Neural cell (in vitro differentiated cells): ENCODE results near the gene SLC35A3. TPM values are rescaled to one million over a fixed set of nuclear protein-coding genes. Genes with fewer than 3 reads are reported as not detected.

Experiments
- H2AFZ ChIP-seq: fragments of 200-600, 300-800 bp; sonication (generic), shearing (Covaris generic); 2 replicates; pipeline ENCODE4 v1.6.0; 2014; ENCODE audit warnings: low read depth, mild to moderate bottlenecking, antibody characterized with exemption, low read length, moderate library complexity
- H3F3A ChIP-seq: fragments of 200-600 bp; shearing (Covaris generic); 2 replicates; pipeline ENCODE4 v1.6.1; 2016; ENCODE audit warnings: mild to moderate bottlenecking, moderate library complexity, mixed read lengths, antibody characterized with exemption, low read length; ENCODE audit not compliant: insufficient read depth, poor library complexity, severe bottlenecking
- H3K27ac ChIP-seq: fragments of 200-600, 300-800 bp; sonication (generic), shearing (Covaris generic); 2 replicates; pipeline ENCODE4 v1.5.1; 2014; ENCODE audit warnings: mild to moderate bottlenecking, low read length, moderate library complexity
- H3K27me3 ChIP-seq: fragments of 300-800, 200-600 bp; sonication (generic), shearing (Covaris generic); 2 replicates; pipeline ENCODE4 v1.6.0; 2014; ENCODE audit warnings: mild to moderate bottlenecking, low read depth, low read length, moderate library complexity; ENCODE audit not compliant: insufficient read depth
- H3K36me3 ChIP-seq: fragments of 300-800, 200-600 bp; sonication (generic), shearing (Covaris generic); 2 replicates; pipeline ENCODE4 v1.5.1; 2014; ENCODE audit warnings: mild to moderate bottlenecking, antibody characterized with exemption, low read length, moderate library complexity; ENCODE audit not compliant: insufficient read depth
- H3K4me2 ChIP-seq: fragments of 300-800, 200-600 bp; sonication (generic), shearing (Covaris generic); 2 replicates; pipeline ENCODE4 v1.6.0; 2014; ENCODE audit warnings: mild to moderate bottlenecking, low read length
- H3K4me3 ChIP-seq: fragments of 300-800, 200-600 bp; sonication (generic), shearing (Covaris generic); 2 replicates; pipeline ENCODE4 v1.5.1; 2014; ENCODE audit warnings: mild to moderate bottlenecking, low read length, moderate library complexity
- H3K79me2 ChIP-seq: fragments of 200-600 bp; shearing (Covaris generic); replicated peaks from 2 replicates; pipeline ENCODE4 v1.6.0; 2014; ENCODE audit warnings: mild to moderate bottlenecking, low read length, moderate library complexity; ENCODE audit not compliant: insufficient read depth
- H3K9ac ChIP-seq: fragments of 300-800, 200-600 bp; sonication (generic), shearing (Covaris generic); 2 replicates; pipeline ENCODE4 v1.6.1; 2016; ENCODE audit warnings: mild to moderate bottlenecking, low read length, mixed read lengths
- H3K9me2 ChIP-seq: fragments of 200-600 bp; shearing (Covaris generic); 2 replicates; pipeline ENCODE4 v1.6.1; 2016; ENCODE audit warnings: mild to moderate bottlenecking, low read length, mixed read lengths; ENCODE audit not compliant: insufficient read depth
- H3K9me3 ChIP-seq: fragments of 200-600, 300-800 bp; sonication (generic), shearing (Covaris generic); 2 replicates; pipeline ENCODE4 v1.6.1; 2016; ENCODE audit warnings: mild to moderate bottlenecking, mixed run types, low read length, moderate library complexity, mixed read lengths
- H4K20me1 ChIP-seq: fragments of 200-600 bp; shearing (Covaris generic); 2 replicates; pipeline ENCODE4 v1.6.1; 2016; ENCODE audit warnings: mild to moderate bottlenecking, mixed run types; ENCODE audit not compliant: insufficient read depth
- CTCF ChIP-seq: fragments of 450-650 bp; IDR thresholded peaks from 2 replicates; pipeline ENCODE4 v1.5.1; 2014; ENCODE audit warnings: antibody characterized with exemption, mild to moderate bottlenecking, moderate library complexity; ENCODE audit not compliant: poor library complexity, severe bottlenecking
- EP300 ChIP-seq: fragments of 450-650 bp; conservative IDR thresholded peaks from 2 replicates; pipeline ENCODE4 v1.6.1; 2014; ENCODE audit warnings: antibody characterized with exemption, mild to moderate bottlenecking, moderate library complexity; ENCODE audit not compliant: poor library complexity, severe bottlenecking
- EZH2 ChIP-seq: fragments of 200-600, 300-800 bp; shearing (Covaris generic), sonication (generic); IDR thresholded peaks from 2 replicates; pipeline ENCODE4 v1.6.1; 2014; ENCODE audit warnings: antibody characterized with exemption, low read length, borderline replicate concordance, mild to moderate bottlenecking; ENCODE audit not compliant: insufficient read depth, poor library complexity, severe bottlenecking
- MXI1 ChIP-seq: fragments of 450-650 bp; conservative IDR thresholded peaks from 2 replicates; pipeline ENCODE4 v1.6.1; 2014; ENCODE audit warnings: antibody characterized with exemption, mild to moderate bottlenecking; ENCODE audit not compliant: poor library complexity, severe bottlenecking
- POLR2AphosphoS5 ChIP-seq: IDR thresholded peaks from 2 replicates; pipeline ENCODE4 v1.6.1; 2012
- RAD21 ChIP-seq: fragments of 450-650 bp; conservative IDR thresholded peaks from 2 replicates; pipeline ENCODE4 v1.6.1; 2014; ENCODE audit warnings: antibody characterized with exemption, mild to moderate bottlenecking, moderate library complexity
- REST ChIP-seq: IDR thresholded peaks from 2 replicates; pipeline ENCODE4 v1.6.1; 2012; ENCODE audit warnings: borderline replicate concordance
- SMC3 ChIP-seq: fragments of 450-650 bp; conservative IDR thresholded peaks from 2 replicates; pipeline ENCODE4 v1.6.1; 2014; ENCODE audit warnings: antibody characterized with exemption, mild to moderate bottlenecking, moderate library complexity; ENCODE audit not compliant: poor library complexity
- TAF1 ChIP-seq: IDR thresholded peaks from 2 replicates; pipeline ENCODE4 v1.6.1; 2012; ENCODE audit warnings: low read depth
- polyA plus RNA-seq: library from polyadenylated mRNA; depleted of rRNA; stranded (reverse); fragments of >200 nt; gene quantifications from 2 replicates; pipeline ENCODE4 v1.2.3, GENCODE V29; 2014
- small RNA-seq, 3 experiments: library from RNA; depleted of rRNA; stranded (forward); fragments of <200 nt; gene quantifications; one replicate each; pipeline ENCODE3, GENCODE V24; 2012

SLC35A3 gene
- polyA plus RNA-seq, 1 donor from 2014 or later: 26.8 TPM

- H3K9me2 ChIP-seq: no peaks in the 10 kb centered on the region
- no peak overlapping the region for H3K27ac ChIP-seq
- H3K27me3 ChIP-seq: no peaks in the 10 kb centered on the region
- no peak overlapping the region for H3K9ac ChIP-seq
- no peaks in the 10 kb centered on the region for H3K79me2 ChIP-seq
- no peak overlapping the region for H2AFZ ChIP-seq
- peaks cover 7% of the 10 kb centered on the region for H3K36me3 ChIP-seq
- no peaks in the 10 kb centered on the region for H4K20me1 ChIP-seq
- no peak overlapping the region for H3K4me3 ChIP-seq
- no peak for TF ChIP-seq REST
- TF ChIP-seq SMC3: no peak
- no peak for TF ChIP-seq MXI1
- no peak for TF ChIP-seq RAD21
- TF ChIP-seq EP300: no peak
- TF ChIP-seq EZH2: no peak
- TF ChIP-seq TAF1: no peak
- no peak for TF ChIP-seq CTCF
- TF ChIP-seq POLR2AphosphoS5: no peak
- H3F3A ChIP-seq: no peaks in the 10 kb centered on the region
- H3K4me2 ChIP-seq: no peak overlapping the region
- no peaks in the 10 kb centered on the region for H3K9me3 ChIP-seq
Measured at GRCh38 chr1:100077531-100077930, 107.7 kb downstream of the SLC35A3 start.

DNA sequence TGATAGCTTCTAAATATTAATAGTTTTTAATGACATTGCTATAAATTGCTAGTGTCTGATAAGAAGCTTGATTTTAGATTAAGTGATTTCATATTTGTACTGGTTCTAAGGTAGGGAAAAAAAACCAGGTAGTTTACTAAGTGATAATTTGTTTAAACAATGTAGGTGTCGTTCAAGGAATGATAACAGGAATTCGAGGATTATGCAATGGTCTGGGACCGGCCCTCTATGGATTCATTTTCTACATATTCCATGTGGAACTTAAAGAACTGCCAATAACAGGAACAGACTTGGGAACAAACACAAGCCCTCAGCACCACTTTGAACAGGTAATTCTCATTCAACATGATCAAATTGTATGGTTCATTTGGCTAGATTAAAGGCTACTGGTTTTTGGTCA lies 110.5 kb downstream of the SLC35A3 start:
- Histone ChIP-seq H3K27ac (no peak overlapping the region), H2AFZ (no peak overlapping the region), H3F3A (no peaks in the 10 kb centered on the region), H3K4me3 (no peak overlapping the region), H3K79me2 (no peaks in the 10 kb centered on the region), H3K27me3 (no peaks in the 10 kb centered on the region), H3K9ac (no peak overlapping the region), H3K9me3 (no peaks in the 10 kb centered on the region), H3K36me3 (peaks cover 11% of the 10 kb centered on the region), H3K4me2 (no peak overlapping the region), H4K20me1 (no peaks in the 10 kb centered on the region), H3K9me2 (no peaks in the 10 kb centered on the region)
- TF ChIP-seq EP300: no peak

Small RNA genes lying within 50 kb of the gene (small RNA-seq; reads per million reads assigned to genes)
- gene RNU6-1318P (0 to 0.08 (median 0) reads per million in 3 experiments), gene RNU6-750P (0 reads per million in 3 experiments)

Other genes starting within 250 kb of the SLC35A3 start
- gene FRRS1, start 203.4 kb upstream of the SLC35A3 start, polyA plus RNA-seq: 5.0 TPM in 1 of 2 replicates, not detected in the other
- 16.5 and 17.7 TPM in 2 replicates for gene AGL, start 119.6 kb upstream of the SLC35A3 start, polyA plus RNA-seq
- 5.7 and 6.4 TPM in 2 replicates for gene SASS6, start 162.9 kb downstream of the SLC35A3 start, polyA plus RNA-seq
- 47.2 and 56.6 TPM in 2 replicates for gene TRMT13, start 163.2 kb downstream of the SLC35A3 start, polyA plus RNA-seq
- gene LRRC39, start 208.3 kb downstream of the SLC35A3 start, polyA plus RNA-seq: 8.0 and 10.3 TPM in 2 replicates